Stimulated activated CD4-positive, alpha-beta T cell treated with anti-CD3 and anti-CD28 coated beads, Interleukin-12 subunit alpha, Interleukin-12 subunit beta, amount 100 ng/mL, for 24 hours (primary cell): ENCODE measurements around the gene CD7.

Experiments
- DNase-seq, 2 experiments: peaks; one replicate each; pipeline ENCODE4 v3.0.0-alpha.2; 2020; ENCODE audit warnings: low read depth in 2 of 2

The CD7 gene

DNA sequence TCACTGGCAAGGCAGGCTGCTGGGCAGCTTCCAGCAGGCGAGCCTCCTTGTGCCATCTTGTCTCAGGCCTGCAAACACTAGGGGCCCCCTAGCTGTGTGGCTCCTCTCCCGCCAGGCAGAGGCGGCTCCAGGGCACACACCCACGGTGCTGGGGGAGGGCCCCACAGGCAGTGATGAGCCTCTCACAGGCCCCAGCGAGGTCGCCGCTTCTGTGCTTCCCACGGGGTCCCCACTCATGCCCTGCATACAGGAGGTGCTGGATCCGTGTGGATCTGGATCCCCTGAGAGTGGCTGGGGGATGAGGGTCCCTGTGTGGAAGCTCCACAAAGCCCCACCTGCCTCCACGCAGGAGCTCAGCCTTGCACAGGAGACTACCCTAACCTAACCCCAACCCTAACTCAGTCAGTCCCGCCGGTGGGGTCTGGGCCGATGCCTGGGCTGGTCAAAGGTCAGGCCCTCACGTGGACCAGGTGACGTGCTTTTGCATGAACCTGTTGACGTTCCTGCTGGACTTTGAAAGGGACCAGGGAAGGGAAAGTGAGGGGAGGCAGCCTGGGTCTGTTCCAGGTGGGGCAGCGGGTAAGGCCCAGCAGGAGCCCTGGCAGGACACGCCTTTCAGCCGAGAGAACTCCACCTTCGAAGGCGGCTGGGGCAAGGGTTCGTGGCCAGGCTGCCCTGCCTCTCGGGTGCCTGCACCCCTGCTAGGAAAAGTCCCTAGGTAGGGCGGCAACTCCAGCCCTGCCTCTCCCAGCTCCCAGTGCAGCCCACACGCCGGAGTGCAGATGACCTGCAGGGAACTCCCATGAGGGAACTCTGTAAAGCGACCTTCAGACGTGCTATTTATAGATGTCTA lies 11.0 kb upstream of the CD7 start:
- no peak for DNase-seq

DNA sequence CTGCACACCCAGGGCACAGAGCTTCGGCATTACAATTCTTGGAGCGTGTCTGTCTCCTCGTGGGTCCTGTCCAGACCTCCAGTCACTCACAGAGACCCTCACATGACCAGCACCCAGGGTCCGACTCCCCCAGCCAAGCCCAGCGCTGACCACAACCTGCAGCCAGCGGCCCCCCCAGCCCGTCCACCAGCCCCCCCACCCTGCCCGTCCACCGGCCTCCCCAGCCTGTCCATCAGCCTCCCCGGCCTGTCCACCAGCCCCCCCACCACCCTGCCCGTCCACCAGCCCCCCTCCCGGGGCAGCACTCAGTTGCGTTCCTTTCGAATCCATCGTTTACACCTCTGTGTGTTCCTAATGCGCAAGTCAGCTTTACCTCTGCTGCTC lies 10.3 kb upstream of the CD7 start:
- DNase-seq: no peak

DNA sequence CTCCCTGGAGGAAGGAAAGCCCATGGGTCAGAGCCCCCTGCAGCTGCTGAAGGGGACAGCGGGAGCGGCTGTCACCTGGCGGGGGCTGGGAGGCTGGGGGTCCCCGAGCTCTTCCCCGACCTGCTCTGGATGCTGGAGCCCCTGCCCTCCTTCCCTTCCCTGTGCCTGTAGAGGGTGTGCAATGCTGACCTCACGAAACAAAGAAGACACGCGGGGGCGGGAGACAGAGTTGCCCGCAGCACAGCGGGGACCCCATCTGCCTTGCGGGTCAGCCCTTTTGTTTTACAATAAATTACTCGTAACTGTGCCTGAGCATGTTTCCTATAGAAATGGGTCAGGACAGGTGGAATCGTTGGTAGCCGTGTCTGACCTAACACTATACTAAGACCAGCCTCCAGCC lies 9.9 kb upstream of the CD7 start:
- no peak for DNase-seq

DNA sequence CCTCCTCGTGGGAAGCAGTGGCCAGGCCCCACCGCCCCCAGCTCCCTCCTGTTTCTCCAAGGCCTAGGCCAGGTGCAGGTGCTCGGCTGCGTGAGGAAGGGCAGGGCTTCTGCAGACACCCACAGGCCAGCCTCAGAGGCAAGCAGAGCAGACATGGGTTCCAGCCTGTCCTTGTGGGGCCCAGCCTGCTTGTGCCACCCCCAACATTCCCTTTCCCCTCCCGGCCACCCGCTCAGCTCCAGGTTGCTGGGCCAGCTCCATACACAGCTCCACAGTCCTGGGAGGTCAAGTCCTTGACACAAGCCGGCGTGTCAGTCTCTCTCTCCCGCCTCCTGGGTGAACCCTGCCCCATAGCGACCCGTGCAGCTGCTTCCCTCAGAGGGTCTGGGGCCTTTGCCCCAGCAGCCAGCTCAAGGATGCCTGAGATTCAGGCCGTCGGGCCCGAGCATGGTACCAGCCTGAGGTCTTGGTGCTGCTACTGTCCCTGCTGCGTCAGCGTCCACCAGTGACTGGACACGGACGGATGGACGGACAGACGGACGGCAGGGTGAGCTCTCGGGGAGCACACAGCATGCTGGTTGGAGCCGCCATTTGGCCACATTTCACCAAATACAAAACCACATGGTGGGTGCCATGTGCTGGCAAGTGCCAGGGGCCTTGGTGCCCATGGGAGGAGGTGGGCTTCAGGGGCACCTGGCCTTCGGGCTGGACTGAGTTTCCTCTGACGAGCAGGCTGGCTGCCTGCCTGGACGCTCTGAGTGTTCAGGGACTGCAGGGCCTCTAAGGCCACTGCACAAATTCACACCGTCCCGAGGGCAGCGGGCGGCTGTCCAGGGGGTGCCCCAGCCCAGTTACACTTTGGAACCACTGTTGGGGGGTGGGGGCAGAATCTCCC lies 8.1 kb upstream of the CD7 start:
- DNase-seq: no peak

DNA sequence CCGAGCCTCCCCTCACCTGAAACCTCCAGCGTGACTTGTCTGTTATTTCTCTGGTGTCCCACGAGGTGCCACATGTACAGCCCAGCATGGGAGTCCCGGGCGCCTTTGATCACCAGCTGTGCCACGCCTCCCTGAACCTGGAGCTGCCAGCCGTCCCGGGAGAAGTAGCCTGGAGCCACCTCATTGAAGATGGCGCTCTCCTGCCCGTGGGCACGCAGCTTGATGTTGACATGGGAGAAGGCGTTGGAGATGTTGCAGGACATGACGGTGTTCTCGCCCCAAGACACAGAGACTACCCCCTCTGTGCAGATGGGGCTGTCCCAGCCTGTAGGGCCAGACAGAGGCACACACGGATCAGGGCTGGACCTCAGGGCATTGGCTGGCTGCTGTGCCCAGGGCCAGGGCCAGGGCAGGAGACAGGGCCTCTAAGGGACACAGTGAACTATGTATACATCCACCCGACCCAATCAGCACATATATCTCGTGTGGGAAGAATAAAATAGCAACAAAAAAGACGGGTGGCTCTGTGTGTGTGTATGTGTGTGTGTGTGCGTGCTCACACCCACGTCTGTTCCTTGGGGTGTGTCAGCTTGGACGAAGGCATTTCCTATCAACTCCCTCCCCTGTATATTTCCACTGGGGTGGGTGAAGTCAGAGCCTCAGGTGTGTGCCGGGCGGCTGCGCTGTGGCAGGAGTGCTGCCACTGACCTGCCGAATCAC lies 7.3 kb upstream of the CD7 start:
- no peak for DNase-seq

DNA sequence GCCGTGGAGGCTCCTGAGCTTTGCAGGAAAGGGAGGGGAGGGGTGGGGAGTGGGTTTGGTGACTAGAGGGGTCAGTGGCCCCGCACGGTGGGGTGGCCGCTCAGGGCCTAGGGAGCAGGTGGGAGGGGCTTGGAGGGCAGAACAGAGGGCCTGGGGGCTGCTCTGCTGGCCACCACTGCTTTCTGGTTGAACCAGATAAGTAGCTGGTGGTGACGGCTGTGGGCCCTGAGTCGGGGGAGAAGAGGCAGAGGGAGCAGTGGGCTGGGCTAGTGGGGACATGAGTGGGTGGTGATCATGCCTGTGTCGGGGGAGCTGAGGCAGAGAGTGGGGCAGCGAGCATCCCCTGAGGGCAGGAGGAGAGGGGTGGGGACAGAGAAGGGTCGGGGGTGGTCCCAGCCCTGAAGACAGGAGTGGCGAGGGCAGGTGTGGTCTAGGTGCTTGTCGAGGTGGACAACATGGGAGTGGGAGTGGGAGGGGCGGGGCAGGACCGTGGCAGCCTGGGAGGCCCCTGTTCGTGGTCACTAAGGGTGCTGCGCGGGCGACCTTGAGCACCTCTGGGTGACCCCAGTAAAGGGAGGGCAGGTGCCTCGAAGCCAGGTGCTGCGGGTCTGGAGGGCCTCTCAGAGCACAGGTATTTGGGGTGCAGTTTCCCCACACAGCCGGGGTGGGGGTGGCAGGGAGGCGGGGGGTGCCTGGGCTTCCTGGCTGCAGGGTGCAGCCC lies 6.3 kb upstream of the CD7 start:
- DNase-seq: no peak

DNA sequence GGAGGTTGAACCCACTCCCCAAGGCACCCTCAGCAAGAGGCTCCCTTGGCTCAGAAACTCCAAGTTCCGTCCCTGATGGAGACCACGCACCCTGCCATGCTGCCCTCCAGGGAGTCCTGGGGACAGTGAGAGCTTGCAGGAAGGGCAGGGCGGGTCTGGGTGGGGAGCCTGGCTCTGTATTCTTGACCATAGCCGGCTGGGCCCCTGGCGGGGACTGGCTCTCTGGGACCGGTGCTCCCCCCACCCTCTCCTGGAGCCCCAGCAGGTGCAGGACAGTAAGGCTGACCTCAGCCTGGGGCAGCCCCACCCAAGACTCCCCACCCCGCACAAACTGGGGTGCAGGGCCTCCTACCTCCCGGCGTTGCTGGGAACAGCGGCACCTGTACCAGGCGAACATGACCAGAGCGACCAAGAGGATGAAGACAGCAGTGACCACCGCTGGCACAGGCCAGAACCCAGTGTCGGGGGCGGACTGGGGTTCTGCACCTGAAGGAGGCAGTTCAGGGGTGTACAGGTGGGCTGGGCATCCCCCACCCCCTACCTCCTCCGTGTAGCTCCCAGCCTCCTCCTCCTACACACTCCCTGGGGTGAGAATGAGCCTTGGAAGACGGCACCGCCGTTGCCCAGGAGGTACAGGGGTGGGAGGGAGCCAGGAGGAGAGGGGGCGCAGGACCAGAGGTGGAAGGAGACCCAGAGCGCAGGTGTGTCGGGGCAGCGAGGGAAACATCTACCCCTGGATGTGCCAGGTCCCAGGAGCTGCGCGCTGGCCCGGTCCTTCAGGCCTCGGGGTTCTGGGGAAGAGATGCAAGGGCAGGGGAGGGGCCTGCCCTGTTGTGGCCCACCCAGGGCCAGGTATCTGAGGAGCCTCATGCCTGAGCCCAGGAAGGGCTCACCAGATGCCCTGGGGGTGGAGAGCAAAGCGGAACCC lies 5.4 kb upstream of the CD7 start:
- DNase-seq: no peak

DNA sequence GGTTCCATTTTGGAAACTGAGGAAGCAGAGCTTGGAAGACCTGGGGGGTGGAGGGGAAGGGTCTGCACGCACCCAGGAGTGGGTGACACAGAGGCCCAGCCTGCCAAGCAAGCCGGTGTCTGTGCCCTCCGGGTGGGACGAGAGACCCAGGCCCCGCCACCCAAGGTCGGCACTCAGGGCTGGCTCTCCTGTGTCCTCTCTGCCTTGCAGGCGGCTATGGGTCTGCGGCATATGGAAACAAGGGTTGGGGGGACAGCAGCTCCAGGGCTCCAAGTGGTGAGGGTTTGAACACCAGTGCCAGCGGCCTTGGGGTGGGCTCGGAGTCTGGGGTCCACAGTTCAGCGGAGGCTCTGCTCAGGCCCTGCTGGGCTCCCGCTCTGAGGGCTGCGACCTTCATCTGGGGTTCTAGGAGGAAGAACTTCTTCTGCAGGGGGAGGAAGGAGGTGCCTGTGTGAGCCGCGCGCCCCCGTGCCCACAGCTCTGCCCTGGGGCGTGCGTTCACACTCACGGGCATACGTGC lies 4.6 kb upstream of the CD7 start:
- DNase-seq: no peak

DNA sequence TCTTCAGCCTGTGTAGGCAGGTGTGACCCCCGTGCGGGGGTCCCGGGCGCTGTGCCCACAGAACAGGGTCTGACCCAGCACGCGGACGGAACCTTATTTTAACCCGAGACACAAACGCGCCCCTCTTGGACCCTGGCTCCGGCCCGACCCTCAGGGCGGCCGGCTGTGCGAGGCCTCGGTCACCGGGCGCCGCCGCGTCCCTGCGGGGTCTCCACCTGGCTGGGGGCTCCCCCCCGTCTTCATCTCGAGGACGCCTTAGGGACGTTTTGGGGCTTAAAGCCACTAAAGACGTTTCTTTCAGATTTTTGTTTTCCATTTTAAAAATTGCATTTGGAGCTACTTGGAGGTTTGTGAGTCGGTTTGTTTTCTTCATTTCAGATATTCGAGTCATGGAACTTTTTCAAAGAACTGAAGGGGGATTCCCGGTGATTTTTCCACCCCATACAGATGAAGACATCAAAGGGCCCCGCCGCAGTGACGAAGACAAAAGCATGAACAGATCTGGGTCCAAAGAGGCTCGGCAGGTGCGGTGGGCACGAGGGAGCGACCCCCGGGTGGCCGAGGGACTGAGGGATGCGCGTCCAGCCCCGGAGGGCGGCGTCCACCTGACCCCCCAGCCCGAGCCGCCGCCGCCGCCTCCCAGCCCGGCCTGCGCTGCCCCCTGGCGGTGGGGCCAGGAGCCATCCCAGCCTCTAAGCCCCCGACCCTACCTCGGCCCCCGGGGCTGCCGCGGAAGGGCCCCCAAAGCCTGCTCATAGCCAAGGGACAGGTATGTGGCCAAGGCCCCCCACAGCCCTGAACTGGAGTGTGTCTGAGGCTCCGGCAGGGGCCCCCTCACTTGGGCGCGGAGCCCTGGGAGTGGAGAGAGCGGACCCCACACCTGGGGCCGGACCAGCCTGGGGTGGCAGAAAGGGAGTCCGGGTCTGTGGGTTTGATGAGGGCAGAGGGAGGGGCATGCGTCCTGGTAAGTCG lies 3.8 kb upstream of the CD7 start:
- DNase-seq: peak; percentile 69 to 73

DNA sequence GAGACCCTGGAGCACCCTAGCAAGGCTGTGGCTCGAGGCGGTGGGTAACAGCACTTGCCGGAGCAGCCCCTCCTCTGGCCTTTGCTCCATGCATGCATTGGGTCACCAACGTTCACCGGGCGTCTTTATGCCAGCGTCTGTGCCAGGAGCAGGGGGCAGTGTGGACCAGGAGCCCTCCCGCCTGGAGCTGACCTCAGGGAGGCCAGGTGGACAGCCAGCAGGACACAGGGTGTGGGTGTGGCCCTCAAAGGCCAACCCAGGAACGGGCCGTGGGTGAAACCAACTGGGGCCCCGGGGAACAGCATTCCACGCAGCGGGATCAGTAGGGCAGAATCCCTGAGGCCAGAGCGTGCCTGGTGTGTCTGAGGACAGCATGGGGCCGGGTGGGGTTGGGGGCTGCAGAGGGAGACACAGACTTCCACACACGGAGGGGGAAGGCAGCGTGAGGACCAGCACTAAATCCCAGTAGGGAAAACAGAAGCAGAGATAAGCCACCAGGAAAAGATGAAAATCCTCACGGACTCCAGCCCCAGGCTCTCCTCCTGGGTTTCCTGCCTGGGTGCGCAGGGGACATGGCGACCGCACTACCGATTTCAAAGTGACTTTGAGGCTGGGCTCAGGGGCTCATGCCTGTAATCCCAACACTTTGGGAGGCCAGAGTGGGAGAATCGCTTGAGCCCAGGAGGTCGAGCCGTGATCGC lies 2.9 kb upstream of the CD7 start:
- DNase-seq: no peak

DNA sequence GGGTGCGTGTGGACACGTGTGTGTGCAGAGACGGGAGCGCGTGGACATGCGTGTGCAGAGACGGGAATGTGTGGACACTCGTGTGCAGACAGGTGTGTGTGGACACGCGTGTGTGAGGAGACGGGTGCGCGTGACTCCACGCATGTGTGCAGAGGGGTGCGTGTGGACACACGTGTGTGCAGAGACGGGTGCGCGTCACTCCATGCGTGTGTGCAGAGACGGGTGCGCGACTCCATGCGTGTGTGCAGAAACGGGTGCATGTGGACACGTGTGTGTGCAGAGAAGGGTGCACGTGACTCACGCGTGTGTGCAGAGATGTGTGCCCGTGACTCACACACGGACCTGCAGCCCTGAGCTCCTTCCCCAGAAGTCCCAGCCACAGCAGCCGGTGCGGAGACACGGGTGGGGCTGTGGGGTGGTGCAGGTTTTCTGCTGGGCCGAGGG lies 2.2 kb upstream of the CD7 start:
- DNase-seq: no peak

DNA sequence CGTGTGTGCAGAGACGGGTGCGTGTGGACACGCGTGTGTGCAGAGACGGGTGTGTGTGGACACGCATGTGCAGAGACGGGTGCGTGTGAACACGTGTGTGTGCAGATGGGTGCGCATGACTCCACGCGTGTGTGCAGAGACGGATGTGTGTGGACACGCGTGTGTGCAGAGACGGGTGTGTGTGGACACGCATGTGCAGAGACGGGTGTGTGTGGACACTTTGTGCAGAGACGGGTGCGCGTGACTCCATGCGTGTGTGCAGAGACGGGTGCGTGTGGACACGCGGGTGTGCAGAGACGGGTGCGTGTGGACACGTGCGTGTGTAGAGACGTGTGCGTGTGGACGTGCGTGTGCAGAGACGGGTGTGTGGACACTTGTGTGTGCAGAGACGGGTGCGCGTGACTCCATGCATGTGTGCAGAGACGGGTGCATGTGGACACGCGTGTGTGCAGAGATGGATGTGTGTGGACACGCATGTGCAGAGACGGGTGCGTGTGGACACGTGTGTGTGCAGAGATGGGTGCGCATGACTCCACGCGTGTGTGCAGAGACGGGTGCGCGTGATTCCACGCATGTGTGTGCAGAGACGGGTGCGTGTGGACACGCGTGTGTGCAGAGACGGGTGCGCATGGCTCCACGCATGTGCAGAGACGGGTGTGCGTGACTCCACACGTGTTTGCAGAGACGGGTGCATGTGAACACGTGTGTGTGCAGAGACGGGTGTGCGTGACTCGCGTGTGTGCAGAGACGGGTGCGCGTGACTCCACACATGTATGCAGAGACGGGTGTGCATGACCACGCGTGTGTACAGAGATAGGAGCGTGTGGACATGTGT lies 1.6 kb upstream of the CD7 start:
- DNase-seq: no peak

DNA sequence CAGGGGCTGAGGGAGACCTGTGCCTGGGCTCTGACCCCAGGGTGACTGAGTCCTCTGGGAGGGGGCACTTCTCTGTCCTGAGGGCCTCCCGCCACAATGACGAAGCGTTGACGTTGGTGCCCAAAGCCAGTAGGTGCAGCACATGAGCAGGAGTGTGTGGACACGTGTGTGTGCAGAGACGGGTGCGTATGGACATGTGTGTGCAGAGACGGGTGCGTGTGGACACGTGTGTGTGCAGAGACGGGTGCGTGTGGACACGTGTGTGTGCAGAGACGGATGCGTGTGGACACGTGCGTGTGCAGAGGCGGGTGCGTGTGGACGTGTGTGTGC lies 726 bp upstream of the CD7 start:
- no peak for DNase-seq

DNA sequence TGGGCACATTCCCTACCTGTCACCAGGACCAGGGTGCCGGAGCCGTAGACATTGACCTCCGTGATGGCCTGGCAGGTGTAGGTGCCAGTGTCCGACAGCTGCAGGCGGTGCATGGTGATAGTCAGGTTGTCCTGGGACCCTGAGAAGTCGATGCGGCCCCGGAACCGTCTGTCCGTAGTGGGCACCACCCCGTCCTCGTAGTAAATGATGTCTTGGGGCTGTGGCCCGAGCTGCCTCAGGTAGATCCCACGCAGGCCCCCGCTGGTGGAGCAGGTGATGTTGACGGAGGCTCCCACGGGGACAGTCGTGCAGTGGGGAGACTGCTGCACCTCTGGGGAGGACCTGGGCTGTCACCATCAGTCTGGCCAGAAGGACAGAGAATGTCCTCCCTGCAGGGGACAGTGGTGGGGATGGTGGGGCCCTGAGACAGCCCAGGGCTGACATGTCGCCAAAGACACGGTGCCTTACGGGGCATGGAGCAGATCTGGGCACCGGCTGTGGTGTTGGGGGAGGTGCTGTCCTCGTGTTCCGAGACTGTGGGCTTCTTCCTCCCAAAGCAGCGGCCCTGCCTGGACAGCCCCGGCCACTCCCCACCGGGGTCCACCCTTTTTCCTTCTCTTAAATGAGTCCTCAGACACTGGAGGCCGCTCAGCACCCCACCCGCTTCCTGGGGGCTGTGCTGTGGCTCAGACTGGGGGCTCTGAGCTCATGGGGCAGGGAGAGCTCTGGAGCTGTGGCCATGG lies 586 bp downstream of the CD7 start:
- DNase-seq: no peak

DNA sequence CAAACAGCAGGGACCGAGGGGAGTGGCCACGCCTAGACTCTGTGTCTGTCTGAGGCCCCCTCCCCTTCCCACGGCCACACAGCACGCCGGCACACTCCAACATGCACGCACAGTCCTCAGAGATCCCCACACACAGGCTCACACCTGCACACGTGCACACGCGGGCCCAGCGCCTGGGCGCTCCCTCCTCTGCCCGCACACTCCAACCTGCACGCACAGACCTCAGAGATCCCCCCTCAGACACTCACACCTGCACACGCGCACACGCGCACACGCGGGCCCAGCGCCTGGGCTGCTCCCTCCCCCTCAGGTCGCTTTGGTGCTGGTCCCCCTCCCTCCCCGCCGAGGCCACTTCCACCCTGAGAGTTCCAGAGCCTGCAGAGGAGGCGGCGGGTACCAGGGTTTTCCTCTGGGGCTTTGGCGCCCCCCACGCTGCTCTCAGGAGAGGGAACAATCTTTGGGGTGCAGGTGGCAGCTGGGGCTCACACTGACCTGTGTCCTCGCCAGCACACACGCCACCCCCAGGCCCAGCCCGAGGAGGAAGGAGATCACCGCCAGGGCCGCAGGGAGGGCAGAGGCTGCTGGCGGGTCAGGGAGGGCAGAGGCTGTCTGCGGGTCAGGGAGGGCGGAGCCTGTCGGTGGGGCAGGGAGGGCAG lies 1.6 kb downstream of the CD7 start:
- no peak for DNase-seq
